HG02852 (cell line): ENCODE measurements around the gene TSC22D1.

Source experiments
- ATAC-seq: cut with Tn5 transposase; IDR thresholded peaks from one replicate; pipeline ENCODE4 v1.9.1; 2021; ENCODE audit warnings: mild to moderate bottlenecking, moderate library complexity; ENCODE audit not compliant: unreplicated experiment

Gene TSC22D1

DNA sequence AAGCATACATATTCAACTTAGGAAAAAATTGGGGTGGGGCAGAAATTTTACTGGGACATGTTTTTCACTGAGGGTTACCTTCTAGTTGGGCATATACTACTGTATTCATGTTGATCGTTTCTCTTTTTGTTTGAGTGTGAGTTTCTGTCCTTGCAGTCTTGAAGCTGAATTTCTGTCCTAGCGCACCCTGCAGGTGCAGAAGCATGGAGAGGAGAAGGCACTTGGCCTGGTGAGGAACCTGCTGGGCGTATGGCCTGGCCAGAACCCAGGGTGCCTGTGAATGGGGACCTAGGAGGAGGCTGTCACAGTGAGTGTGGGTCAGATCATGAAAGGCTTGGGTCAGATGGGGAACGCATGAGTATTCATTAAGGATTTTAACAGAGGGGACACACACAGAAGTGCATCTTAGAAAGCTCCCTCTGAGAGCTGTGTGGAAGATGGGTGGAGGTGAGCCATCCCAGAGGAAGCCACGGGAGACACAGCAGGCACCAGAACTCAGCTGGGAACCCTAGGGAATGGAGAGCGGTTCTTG lies 165.7 kb downstream of the TSC22D1 start:
- ATAC-seq = no peak

DNA sequence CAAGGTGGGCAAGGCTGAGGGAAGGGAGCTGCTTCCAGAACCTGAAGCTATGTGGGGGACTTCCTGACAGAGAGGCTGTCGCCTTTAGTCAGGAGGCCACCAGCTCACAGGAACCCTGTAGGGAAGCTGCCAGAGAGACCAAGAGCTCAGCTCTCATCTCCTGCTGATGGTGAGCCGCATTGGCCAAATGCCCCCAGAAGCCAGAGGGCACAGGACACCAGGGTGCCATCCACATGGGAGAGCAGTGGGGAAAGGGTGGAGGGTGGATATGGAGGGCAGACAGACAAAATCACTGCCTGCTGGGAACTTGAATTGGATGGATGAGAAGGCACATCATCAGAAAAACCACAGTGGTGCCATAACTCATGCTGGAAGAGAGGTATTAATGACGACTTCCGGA lies 166.5 kb downstream of the TSC22D1 start:
- no peak for ATAC-seq

GRCh38 chr13:44407891-44408290 lies 168.2 kb downstream of the TSC22D1 start:
- no peak for ATAC-seq

- ATAC-seq = no peak
Observed at GRCh38 chr13:44407379-44407778, 168.8 kb downstream of the TSC22D1 start.

DNA sequence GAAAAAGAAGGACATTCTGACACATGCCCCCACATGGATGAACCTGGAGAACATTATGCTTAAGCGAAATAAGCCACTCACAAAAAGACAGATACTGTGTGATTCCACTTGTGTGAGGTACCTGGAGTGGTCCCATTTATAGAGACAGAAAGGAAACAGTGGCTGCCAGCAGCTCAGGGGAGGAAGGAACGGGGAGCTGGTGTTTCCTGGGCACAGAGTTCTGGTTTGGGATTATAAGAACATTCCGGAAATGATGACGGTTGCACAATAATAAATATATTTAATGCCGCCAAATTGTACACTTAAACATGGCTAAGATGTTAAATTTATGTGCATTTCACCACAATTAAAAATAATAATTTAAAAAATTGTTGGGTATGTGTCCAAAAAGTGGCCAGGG lies 169.5 kb downstream of the TSC22D1 start:
- no peak for ATAC-seq

- ATAC-seq = no peak
Observed at GRCh38 chr13:44404261-44405132, 171.6 kb downstream of the TSC22D1 start.

- no peak for ATAC-seq
Observed at GRCh38 chr13:44403461-44404056, 172.6 kb downstream of the TSC22D1 start.

DNA sequence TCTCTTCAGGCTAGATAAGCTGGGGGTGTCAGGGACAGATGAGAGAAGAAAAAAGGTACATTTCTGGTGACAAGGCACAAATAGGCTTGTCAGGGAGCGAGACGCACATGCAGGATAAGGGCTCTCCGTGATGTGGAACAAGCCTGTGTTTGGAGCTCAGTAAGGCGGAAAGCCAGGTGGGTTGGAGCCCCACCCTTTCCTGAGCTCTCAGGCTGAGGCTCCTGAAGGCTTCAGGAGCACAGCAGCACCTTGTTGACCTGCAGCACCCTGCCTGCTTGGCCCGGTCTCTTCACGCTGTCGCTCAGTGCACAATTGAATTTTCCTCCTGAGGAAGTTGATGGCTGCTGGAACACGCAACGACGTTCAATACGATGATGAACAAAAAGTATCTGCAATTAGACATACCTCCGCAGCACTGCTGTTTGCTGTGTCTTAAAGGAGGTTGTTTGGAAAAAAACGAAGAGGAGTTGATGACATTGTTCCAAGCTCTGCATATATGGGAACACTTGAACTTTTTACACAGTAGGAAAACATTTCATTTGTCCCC lies 173.2 kb downstream of the TSC22D1 start:
- ATAC-seq = no peak

DNA sequence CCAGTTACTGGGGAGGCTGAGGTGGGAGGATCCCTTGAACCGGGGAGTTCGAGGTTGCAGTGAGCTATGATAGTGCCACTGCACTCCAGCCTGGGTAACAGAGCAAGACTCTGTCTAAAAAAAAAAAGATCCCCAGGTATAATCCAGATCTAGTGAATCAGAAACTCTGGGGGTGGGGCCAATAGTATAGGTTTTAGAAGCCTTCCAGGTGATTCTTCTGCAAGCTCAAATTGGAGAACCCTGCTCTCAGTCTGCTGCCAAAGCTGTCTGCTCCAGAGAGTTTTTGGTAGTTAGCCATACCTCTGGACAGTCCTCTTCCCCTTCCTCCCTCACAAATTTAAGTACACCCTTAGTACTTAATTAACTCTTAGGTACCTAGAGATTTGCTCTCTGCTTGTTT lies 174.6 kb downstream of the TSC22D1 start:
- no peak for ATAC-seq

DNA sequence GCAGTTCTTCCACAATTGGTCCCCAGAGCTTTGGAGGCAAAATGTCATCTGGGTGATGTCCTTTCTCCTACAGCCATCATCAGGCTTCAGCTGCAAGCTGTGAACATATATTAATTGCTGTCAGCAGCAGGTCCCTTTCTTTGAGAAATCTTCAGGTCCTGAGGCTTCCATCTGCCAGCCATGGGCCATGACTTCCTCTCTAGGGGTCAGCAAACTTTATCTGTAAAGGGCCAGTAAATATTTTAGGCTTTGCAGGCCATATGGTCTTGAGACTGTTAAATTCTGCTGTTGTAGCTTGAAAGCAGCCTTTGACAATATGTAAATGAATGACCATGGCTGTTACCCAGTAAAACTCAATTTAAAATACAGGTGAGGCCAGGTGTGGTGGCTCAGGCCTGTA lies 175.4 kb downstream of the TSC22D1 start:
- ATAC-seq = no peak

GRCh38 chr13:44399074-44399473 lies 177.1 kb downstream of the TSC22D1 start:
- no peak for ATAC-seq

DNA sequence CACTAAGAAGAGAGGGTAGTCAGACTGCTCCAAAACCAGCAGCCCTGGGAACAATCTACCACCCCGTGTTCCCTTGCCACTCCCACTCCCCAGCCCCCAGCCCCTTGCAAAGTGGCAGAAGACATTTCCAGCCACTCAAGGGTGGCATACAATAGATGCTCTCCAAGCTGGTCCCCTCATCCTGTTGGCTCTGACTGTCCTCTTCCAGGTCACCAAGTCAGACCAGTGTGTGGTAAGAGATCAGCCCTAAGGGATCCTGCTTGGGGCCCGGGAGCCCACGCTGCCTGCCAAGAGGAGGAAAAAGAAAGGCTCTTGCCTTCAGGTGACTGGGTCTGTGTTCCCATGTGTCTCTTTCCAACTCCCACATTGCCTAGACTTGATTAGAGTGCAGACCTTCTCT lies 177.5 kb downstream of the TSC22D1 start:
- ATAC-seq = no peak

GRCh38 chr13:44397766-44398223 lies 178.3 kb downstream of the TSC22D1 start:
- ATAC-seq = no peak

DNA sequence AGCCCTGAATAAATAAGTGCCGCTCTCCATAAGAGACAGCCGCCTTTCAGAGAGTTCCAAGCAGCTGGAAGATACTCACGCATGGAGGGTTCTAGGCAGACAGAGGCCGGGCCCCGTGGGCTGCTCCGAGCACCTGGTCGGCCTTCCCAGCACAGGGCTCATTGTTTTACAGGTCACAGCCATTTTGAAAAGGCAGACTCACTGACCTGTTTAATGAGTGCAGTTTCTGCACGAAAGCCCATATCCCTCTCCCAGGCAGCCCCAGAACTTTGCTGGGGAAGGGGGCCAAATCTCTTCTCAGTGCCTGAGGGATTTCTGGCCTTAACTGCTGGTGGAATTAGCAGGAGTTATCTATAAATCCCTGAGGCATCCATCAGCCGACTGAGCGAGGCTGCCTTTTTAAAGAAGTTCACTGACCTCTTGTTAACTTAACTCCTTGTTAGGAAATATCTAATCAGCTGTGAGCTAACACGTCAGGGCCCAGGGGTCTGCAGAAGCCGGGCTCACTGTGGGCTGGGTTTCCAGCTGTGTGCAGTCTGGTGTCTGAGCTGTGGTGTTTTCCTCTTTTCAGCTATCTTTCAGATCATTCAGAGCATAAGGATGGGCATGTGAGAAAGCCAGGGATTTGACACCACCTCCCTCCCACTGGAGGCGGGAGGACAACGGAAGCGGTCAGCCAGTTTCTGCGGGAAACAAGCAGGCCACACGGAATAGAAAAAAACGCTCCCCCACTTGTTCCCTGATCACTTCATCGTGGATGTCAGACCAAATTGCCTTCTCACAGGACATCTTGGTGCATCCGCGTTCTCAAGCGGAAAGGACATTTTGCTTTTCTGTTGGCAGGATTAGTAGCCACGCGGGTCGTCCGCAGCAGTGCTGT lies 179.2 kb downstream of the TSC22D1 start:
- ATAC-seq = no peak

GRCh38 chr13:44395976-44396694 lies 180.0 kb downstream of the TSC22D1 start:
- ATAC-seq = no peak

- ATAC-seq = no peak
Observed at GRCh38 chr13:44394658-44395057, 181.5 kb downstream of the TSC22D1 start.

DNA sequence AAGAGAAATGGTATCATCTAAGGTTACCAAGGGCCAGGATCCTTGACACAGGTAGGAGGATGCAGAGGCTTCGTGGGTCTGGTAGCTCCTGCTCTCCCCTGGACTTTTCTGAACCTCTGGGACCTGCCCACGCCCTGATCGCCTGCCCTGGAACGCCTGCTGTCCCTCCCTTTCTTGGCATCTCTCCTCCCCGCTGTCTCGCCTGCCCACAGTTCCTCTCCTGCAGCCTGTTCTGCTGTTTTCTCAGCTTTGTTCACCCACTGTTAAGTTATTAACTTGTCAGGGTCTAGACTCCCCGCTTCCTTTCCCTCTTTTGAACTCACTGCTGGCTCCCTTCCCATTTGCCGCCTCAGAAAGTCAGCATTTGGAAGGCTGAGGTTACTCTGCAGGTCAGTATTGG lies 182.7 kb downstream of the TSC22D1 start:
- ATAC-seq = no peak

DNA sequence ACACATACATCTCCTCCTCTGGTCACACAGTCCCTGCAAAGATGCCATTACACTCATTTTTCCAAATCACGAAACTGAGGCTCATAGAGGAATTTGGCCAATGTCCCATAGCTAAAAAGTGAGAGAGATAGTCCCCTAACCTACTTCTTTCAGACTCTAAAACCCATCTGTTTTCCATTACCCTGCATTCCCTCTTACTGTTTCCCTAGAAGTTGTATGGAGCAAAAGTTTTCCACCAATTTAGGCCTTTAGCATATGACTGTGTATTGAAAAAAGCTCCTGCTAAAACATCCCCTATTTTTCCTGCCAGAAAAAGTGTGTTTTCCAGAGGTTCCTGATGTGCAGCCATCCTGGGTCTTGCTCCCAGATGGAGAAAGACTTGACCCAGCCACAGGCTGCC lies 186.3 kb downstream of the TSC22D1 start:
- no peak for ATAC-seq

DNA sequence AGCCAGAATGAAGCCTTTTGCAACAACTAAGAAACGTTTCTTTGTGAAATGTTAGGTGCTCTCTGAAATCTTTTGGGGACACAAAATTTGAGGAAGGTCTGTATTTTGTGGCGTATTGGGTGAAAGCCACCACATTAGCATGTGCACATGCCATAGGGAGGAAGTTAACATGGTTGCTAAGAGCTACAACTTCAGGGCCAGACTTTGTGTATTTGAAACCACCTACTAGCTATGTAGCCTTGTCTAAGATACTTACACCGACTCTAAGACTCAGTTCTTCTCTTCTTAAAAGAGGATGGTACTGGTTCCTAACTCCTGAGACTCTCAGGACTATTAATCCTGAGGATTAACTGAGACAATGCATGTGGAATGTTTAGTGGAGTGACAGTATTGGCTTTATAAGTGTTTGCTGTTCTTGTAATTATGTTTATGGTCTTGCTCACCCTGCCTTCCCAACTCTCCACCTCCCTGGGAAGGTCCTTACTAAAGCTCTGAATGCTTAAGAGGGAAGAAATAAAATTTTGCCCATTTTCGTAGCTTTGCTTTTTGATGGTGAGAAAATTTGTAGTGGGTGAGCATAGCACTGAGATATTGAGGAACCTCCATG lies 187.0 kb downstream of the TSC22D1 start:
- no peak for ATAC-seq
